ENCODE results near the gene SETBP1. TPM values are rescaled to one million over a fixed set of nuclear protein-coding genes. Genes with fewer than 3 reads are reported as not detected.

SETBP1 gene
- total and polyA plus RNA-seq, 2 of the 13 experiments (the other 11 are each of a cell fraction or from before 2014, with no cell fraction given), result 0.18 to 0.65 TPM

DNA sequence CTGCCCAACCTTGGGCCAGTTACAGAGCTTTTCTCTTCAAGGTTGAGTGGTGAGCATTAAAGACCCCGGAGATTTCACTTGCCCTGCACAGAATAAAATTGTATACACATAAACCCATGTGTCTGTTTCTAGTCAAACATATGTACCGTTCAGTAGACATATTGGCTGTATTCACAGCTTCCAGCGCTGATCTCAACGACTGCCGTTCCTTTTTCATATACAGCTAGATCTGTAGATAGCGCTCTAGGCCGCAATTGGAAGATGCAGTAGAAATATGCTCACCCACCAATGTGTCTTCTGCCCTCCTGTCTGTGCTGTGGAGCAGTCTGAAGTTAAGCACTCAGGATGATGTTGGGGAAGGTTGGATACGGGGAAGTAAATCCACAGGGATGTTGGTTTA, 317.7 kb downstream of the SETBP1 start (continued):
- TF ChIP-seq ZNF629 (CRISPR knock-in tag; conservative IDR thresholded peaks at IDR 0.05) (no peak), TOPORS (CRISPR knock-in tag; IDR thresholded peaks at IDR 0.05) (no peak), SAP130 (CRISPR knock-in tag; IDR thresholded peaks at IDR 0.05; ENCODE audit: low read depth) (no peak), ZFP36L2 (CRISPR knock-in tag; IDR thresholded peaks at IDR 0.05) (no peak)
- TF ChIP-seq, protein P1, sequence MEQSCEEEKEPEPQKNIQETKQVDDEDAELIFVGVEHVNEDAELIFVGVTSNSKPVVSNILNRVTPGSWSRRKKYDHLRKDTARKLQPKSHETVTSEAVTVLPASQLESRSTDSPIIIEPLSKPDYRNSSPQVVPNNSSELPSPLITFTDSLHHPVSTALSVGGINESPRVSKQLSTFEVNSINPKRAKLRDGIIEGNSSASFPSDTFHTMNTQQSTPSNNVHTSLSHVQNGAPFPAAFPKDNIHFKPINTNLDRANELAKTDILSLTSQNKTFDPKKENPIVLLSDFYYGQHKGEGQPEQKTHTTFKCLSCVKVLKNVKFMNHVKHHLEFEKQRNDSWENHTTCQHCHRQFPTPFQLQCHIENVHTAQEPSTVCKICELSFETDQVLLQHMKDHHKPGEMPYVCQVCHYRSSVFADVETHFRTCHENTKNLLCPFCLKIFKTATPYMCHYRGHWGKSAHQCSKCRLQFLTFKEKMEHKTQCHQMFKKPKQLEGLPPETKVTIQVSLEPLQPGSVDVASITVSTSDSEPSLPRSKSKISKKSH (CRISPR knock-in tag; IDR thresholded peaks at IDR 0.05; ENCODE audit: borderline replicate concordance), result no peak

DNA sequence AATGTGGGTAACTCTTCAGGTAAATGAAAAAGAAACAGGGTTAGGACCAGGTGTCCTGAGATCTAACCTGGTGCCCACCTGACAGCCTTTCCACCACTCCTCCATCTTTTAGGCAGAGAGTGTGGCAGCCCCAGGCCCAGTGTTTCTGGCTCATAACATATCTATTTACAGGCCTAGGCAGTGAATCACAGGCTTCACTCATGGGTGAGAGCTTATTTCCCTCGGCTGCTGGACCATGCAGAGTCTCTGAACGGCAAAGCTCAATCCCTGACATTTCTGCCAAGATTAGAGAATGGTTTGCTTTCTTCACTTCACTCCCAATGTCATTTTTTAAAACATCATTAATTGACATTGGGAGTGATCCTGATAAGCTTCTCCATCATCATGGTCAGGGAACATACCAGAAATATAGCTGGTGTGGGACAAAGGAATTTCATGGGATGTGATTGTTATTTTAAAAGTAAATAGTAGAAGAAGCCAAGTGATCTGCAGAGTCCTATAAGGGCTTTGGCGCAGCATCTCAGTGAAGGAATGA, 323.9 kb downstream of the SETBP1 start:
- ChIA-PET POLR2A (no interaction called here), CTCF (ENCODE audit: low intra/inter-chr PET ratio, low total read pairs) (no interaction called here)

More for the DNA sequence above, 323.9 kb downstream of the SETBP1 start:
- Histone ChIP-seq H3K9ac (ENCODE audit: insufficient read depth, low read depth, low read length) (no peak overlapping the region), H3K9me3 (ENCODE audit: low read length) (no peaks in the 10 kb centered on the region), H3K4me1 (ENCODE audit: insufficient read depth, low read length) (no peaks in the 10 kb centered on the region), H2AFZ (ENCODE audit: low read length) (no peak overlapping the region), H3K4me2 (ENCODE audit: low read depth, low read length) (no peak overlapping the region), H4K20me1 (ENCODE audit: insufficient read depth, low read length) (no peaks in the 10 kb centered on the region), H3K27me3 (ENCODE audit: control insufficient read depth in 1 of 2, insufficient read depth in 2 of 2, low read length in 2 of 2) (no peaks in the 10 kb centered on the region; a peak in 1 of 5 replicates), H3K4me3 (replicated peaks in 1 of 3; ENCODE audit: insufficient read depth in 1 of 3, low read depth in 2 of 3, low read length in 3 of 3) (no peak overlapping the region), H3K27ac (ENCODE audit: extremely low read length, insufficient read depth, low read length) (no peak overlapping the region), H3K79me2 (ENCODE audit: insufficient read depth, low read length) (no peaks in the 10 kb centered on the region), H3K36me3 (replicated peaks in 1 of 2; ENCODE audit: control insufficient read depth in 1 of 2, insufficient read depth in 2 of 2, low read length in 2 of 2) (no peaks in the 10 kb centered on the region)
- FAIRE-seq (no peak), ATAC-seq (no peak), DNase-seq (ENCODE audit: low spot score) (no peak)
- in situ Hi-C loops (cut with HindIII; ENCODE audit: extremely low pct_ligation_motif_present, low pct_unique_long_range_greater_than_20kb), result no loop called here
- intact Hi-C loops (cut with micrococcal nuclease; ENCODE audit: unreplicated experiment), result no loop called here
- no TSS peak for BruUV-seq (replicated peaks)
- 42% methylated on average over 3 of the region's 3 CpGs for WGBS (ENCODE audit: low lambda C conversion rate)
- TF ChIP-seq, protein P2, sequence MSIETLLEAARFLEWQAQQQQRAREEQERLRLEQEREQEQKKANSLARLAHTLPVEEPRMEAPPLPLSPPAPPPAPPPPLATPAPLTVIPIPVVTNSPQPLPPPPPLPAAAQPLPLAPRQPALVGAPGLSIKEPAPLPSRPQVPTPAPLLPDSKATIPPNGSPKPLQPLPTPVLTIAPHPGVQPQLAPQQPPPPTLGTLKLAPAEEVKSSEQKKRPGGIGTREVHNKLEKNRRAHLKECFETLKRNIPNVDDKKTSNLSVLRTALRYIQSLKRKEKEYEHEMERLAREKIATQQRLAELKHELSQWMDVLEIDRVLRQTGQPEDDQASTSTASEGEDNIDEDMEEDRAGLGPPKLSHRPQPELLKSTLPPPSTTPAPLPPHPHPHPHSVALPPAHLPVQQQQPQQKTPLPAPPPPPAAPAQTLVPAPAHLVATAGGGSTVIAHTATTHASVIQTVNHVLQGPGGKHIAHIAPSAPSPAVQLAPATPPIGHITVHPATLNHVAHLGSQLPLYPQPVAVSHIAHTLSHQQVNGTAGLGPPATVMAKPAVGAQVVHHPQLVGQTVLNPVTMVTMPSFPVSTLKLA (IDR thresholded peaks at IDR 0.05), result no peak
- TF ChIP-seq ZNF234 (CRISPR knock-in tag; conservative IDR thresholded peaks at IDR 0.05) (no peak), ZNF333 (CRISPR knock-in tag; IDR thresholded peaks at IDR 0.05; ENCODE audit: borderline replicate concordance) (no peak), SRSF4 (IDR thresholded peaks at IDR 0.05; ENCODE audit: low read depth, low read length, poor library complexity, severe bottlenecking) (no peak), SP2 (CRISPR knock-in tag; IDR thresholded peaks at IDR 0.05) (no peak), ZNF251 (CRISPR knock-in tag; IDR thresholded peaks at IDR 0.05) (no peak), ISL2 (CRISPR knock-in tag; IDR thresholded peaks at IDR 0.05) (no peak), CCAR2 (optimal IDR thresholded peaks at IDR 0.05; ENCODE audit: low read depth, low read length) (no peak), NR2C2 (CRISPR knock-in tag; IDR thresholded peaks at IDR 0.05; ENCODE audit: borderline replicate concordance) (no peak)
